ENCODE measurements around the gene ACADVL.

ACADVL gene

GRCh38 chr17:7191069-7191468 is 28.7 kb upstream of the ACADVL start:
- in situ Hi-C loops (cut with HindIII; ENCODE audit: low sequenced_read_pairs) = no loop called here

- in situ Hi-C loops (cut with HindIII; ENCODE audit: low sequenced_read_pairs) = no loop called here
These were observed 28.0 kb upstream of the ACADVL start for GRCh38 chr17:7191571-7192270.

- in situ Hi-C loops (cut with HindIII; ENCODE audit: low sequenced_read_pairs) = no loop called here
These were observed 27.3 kb upstream of the ACADVL start for GRCh38 chr17:7192271-7192937.

GRCh38 chr17:7195971-7196370 is 23.8 kb upstream of the ACADVL start:
- in situ Hi-C loops (cut with HindIII; ENCODE audit: low sequenced_read_pairs) = no loop called here

- in situ Hi-C loops (cut with HindIII; ENCODE audit: low sequenced_read_pairs) = no loop called here
These were observed 22.9 kb upstream of the ACADVL start for GRCh38 chr17:7196651-7197401.

- in situ Hi-C loops (cut with HindIII; ENCODE audit: low sequenced_read_pairs) = no loop called here
These were observed 16.3 kb upstream of the ACADVL start for GRCh38 chr17:7203391-7203790.

- in situ Hi-C loops (cut with HindIII; ENCODE audit: low sequenced_read_pairs) = no loop called here
These were observed 15.4 kb upstream of the ACADVL start for GRCh38 chr17:7204336-7204735.

- in situ Hi-C loops (cut with HindIII; ENCODE audit: low sequenced_read_pairs) = no loop called here
These were observed 14.8 kb upstream of the ACADVL start for GRCh38 chr17:7204828-7205461.

GRCh38 chr17:7205561-7205960 is 14.2 kb upstream of the ACADVL start:
- in situ Hi-C loops (cut with HindIII; ENCODE audit: low sequenced_read_pairs) = no loop called here

- in situ Hi-C loops (cut with HindIII; ENCODE audit: low sequenced_read_pairs) = no loop called here
These were observed 12.4 kb upstream of the ACADVL start for GRCh38 chr17:7207120-7208001.

GRCh38 chr17:7208027-7208571 is 11.6 kb upstream of the ACADVL start:
- in situ Hi-C loops (cut with HindIII; ENCODE audit: low sequenced_read_pairs) = no loop called here

- in situ Hi-C loops (cut with HindIII; ENCODE audit: low sequenced_read_pairs) = no loop called here
These were observed 10.8 kb upstream of the ACADVL start for GRCh38 chr17:7208754-7209460.

GRCh38 chr17:7211491-7212273 is 8.1 kb upstream of the ACADVL start:
- in situ Hi-C loops (cut with HindIII; ENCODE audit: low sequenced_read_pairs) = no loop called here

- in situ Hi-C loops (cut with HindIII; ENCODE audit: low sequenced_read_pairs) = no loop called here
These were observed 5.8 kb upstream of the ACADVL start for GRCh38 chr17:7213895-7214299.

- in situ Hi-C loops (cut with HindIII; ENCODE audit: low sequenced_read_pairs) = no loop called here
These were observed 5.2 kb upstream of the ACADVL start for GRCh38 chr17:7214300-7215135.

- in situ Hi-C loops (cut with HindIII; ENCODE audit: low sequenced_read_pairs) = no loop called here
These were observed 4.6 kb upstream of the ACADVL start for GRCh38 chr17:7215136-7215638.

GRCh38 chr17:7215652-7216180 is 4.0 kb upstream of the ACADVL start:
- in situ Hi-C loops (cut with HindIII; ENCODE audit: low sequenced_read_pairs) = no loop called here
